HG03571 (cell line): ENCODE results near the gene CCDC188.

Source experiments
- ATAC-seq: cut with Tn5 transposase; IDR thresholded peaks from one replicate; pipeline ENCODE4 v1.9.1; 2021; ENCODE audit not compliant: unreplicated experiment

The CCDC188 gene

DNA sequence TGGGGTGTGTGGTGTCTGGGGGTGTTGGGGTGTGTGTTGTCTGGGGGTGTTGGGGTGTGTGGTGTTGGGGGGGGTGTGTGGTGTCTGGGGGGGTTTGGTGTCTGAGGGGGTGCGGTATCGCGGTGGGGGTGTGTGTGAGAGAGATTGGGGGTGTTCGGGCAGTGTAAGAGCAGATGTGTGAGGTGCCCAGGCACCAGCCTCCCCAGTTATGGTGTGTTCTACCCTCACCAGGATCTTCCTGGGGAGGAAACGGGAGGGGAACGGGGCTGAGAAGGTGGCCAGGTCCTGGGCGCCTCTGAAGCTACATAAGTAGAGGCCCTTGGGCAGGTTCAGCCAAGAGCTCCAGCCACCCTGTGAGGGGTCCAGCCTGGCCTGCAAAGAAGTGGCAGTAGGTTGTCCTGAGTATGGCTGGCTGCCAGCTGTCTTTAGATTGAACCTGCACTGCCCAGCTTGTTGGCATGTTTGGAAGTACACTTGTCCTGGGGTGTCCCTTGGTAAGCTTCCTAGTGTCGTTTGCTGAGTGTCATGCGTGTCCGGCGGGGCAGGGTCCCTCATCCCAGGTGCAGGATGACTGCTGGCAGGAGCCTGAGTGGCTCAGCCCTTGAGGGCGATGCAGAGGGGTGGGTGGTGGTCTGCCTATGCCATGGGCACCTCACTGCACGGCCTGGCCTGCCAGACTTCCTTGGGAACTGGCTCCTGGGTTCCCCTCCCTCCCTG lies 27.3 kb downstream of the CCDC188 start:
- no peak for ATAC-seq

DNA sequence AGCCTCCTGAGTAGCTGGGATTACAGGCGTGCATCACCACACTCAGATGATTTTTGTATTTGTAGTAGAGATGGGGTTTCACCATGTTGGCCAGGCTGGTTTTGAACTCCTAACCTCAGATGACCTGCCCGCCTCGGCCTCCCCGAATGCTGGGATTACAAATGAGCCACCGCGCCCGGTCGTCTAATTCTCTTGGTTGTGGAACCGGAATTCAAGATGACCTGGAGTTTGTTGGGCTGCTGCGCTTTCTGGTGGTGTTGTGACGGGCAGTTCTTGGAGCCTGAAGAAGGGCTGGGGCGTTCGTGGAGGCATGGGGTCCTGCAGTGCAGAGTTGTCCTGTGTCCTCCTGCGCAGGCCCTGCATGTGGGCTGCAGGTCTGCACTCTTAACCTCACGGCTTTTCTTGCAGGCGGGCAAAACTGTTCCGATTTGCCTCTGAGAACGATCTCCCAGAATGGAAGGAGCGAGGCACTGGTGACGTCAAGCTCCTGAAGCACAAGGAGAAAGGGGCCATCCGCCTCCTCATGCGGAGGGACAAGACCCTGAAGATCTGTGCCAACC lies 28.9 kb downstream of the CCDC188 start:
- no peak for ATAC-seq

DNA sequence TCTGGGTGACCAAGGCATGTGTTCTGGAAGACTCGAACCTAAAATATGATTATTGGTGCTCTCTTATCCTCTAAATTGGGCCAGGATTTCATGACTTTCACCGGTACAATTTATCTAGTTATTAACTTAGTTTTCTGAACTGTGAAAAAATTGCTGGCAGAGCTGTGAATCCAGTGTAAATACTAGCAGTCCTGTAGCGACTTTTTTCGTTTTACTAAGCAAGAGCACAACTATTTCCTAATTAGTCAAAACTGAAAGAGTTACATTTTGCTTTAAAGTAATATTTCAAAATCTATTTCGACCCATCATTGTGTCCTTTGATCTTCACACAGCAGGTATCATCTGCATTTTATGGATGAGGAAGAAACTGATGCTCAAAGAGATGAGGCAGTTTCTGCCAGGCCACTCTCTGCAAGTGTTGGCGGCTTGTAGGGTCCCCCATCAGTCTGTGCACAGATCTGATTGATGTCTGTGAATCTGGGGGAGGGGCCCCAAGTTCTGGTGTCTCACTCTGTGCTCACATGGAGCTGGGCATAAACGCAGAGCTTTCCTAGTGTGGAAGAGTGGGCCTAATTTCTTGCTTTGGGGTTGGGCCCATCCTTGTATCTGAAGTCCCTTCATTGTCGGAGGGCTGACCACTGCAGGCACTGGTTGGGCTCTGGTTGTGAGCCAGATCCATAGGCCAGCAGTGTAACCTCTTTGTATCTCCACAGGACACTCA lies 32.4 kb downstream of the CCDC188 start:
- ATAC-seq, result no peak

DNA sequence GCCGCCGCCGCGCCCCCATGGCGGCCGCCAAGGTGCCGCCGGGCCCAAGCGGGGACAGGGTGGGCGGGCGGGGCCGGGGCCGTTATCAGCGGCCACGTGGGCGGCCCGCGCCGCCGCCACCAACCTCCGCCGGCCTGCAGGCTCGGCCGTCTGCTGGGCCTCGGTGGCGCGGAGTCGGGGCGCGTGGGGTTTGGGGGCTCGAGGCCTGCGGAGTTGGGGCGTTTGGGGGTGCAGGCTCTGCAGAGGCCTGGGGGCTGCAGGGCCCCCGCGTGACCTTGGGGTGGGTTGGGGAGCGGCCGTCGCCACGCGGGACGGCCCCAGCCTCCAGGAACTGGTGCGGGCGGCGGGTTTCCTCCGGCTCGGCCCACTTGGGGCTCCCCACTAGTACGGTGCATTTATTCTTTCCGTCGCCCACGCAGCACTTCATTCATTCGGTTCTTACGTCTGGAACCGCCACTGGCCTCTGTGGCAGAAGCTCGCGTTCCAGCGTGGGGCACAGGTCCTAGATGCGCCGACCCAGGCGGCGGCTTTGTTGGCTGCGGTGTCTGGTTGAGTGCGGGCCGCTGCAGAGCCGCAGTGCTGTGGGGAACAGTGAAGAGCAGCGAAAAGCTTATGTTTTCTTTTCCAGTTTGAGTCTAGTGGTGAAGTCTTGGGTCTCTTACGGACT lies 33.1 kb downstream of the CCDC188 start:
- ATAC-seq, result peak; percentile 10

DNA sequence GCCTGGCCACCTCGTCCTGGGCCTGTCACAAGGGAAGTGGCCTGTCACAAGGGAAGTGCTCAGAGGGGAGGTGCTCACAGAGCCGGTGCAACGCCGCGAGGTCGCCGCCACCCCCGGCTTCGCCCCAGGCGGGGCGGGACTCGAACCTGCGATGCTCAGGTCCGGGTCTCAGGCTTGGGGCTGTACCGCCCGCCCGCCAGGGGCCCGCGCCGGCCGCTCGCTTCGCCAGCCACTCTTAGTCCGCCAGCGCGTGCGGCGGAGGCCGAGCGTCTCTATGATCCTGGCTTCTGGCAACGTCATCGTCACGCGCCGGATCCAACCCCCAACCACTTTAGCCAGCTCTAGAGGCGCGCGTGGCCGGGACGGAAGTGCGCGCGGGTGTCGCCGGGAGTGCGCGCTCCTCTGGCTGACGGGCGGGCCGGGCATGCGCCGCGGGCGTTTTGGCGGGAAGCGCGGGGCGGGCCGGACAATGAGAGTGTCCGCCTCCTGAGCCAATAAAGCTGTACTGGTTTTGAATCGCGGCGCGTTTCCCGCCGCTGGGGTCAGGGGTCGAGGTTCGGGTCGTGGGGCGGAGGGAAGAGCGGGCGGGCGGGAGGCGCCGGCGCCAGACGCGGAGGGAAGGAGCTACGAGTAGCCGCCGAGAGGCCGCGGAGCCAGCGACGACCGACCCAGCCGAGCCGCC lies 33.8 kb downstream of the CCDC188 start, which contains the start of gene TRMT2A:
TRMT2A (minus strand) TSS at position 276 of the 682 bp plus-strand sequence. CDS start 320 bp downstream, outside the sequence.
- peak; percentile 72 for ATAC-seq

DNA sequence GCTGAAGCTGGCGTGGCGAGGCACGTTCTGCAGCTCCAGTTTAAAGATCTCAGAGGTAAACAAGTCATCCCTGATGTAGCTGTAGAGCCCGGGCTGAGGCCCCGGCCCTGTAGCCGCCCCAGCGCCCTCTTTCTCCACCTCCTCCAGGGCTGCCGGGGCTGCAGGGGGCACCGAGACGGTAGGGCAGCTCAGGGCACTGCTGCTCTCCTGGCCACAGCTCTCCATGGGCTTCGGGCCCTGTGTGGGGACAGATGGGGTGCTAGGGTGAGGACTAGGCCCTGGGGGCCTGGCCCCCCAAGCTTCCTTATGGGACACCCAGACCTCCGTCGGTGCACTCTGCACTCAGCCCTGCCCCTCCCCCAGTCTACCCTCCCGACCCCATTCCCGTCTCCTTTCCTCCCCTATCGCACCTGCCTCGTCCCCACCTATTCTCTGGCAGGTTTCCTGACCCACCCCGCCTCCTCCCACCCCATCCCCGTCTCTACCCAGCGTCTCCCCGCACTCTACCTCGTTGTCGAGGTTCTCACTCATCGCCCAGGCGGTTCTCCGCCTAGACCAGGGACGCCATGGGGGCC lies 34.4 kb downstream of the CCDC188 start:
- ATAC-seq, result no peak

DNA sequence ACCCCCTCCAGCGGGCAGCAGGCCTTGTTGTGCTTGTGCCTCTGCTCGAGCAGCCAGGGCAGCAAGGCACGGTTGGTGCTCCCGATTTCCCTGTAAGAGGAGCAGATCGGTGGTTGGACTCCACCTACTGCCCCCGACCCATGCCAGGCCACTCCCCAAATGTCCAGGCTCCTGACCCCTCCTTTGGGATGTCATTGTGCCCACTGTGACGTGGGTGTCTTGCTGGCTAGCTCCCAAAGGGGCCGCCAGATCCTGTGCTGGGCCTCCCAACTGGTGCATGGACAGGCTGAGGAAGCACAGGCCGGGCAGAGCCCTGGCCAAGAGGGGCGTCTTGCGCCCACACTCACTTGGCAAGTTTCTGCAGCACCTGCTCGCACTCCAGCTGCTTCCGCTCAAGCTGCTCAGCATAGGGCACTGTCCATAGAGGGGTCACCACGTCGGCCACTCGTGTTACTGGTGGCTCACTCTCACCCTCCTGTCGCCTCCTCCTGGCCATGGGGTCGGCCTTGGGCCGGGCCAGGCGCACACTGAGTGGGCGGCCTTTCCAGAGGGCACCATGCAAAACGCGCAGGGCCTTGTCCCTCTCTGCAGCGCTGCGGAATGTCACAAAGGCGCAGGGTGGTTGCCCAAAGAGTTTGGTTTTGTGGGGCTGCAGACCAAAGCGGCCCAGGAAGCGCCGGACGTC lies 35.0 kb downstream of the CCDC188 start, which contains the start of gene RANBP1:
RANBP1 (plus strand) TSS at position 414 of the 685 bp plus-strand sequence; CDS start at position 495, 81 bp downstream.
- no peak for ATAC-seq

DNA sequence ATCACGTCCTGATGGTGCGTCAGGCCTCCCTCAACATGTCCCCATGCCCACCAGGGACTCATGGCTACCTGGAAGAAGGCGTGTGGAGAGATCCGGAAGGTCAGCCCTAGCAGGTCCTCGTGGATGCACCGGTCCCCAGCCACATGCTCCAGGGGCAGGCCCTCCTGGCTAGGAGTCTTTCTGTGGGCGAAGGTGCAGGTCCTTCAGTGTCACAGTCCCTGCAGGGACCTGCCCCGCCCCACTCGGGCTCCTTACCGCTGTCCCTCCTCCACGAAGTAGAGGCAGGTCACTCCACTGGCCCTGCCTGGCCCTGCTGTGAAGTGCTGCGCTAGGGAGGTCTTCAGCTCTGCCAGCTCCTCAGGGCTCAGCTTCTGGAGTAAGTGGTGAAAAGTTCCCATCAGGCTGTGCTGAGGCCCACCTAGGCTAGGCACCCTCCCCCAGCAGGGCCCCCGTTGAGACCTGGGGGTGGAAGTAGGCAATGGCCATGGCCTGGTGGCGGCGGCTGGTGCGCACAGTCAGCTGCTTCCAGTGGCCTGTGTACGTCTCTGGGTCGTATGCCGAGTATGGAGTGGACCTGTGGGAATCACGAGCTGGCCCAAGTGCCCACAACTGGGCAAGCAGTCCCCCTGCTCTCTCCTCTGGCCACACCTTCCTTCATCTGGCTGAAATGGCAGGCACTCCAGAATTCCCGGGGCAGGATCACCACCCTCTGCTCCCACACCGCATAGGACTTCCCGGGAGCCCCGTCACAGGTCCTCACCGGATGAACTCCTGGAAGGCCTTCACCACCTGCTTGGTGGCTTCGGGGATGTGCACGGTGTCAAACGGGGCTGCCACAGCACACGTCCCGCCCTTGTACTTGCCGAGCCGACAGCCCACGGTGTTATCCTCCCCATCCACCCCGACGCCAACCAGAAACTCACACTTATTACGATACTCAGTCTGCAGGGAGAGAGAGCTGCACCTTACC lies 36.1 kb downstream of the CCDC188 start:
- no peak for ATAC-seq

DNA sequence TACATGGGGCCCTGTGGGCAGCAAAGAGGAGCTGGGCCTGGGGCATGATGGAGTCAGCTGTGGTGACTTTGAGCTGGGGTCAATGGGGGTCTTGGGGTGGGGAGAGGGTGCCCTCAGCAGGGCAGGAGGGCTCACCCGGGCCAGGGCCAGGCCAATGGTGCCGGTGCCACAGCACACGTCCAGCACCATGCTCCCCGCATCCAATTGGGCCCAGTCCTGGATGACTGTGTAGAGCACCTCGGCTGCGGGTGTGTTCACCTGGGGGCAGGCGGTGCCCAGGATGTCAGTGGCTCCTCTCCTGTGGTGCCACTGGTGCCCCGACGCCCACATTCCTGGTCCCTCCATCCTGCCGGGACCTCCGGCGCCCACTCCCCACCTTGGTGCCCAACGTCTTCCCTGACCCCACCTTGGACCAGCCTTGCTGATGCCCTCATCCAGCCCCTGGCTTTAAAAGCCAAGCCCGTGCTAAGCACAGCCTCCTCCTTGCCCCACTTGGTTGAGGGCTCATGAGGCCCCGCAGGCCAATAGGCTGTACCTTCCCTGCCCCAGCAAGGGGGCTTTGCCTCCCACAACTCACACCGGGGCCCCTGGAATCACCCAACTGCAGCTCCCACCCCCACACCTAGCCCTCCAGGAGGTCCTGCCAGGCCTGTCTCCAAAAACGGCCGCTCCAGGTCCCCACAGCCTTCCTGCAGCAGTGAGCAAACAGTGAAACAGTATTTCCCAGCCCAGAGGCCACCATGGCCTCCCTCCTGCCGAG lies 37.1 kb downstream of the CCDC188 start:
- no peak for ATAC-seq

DNA sequence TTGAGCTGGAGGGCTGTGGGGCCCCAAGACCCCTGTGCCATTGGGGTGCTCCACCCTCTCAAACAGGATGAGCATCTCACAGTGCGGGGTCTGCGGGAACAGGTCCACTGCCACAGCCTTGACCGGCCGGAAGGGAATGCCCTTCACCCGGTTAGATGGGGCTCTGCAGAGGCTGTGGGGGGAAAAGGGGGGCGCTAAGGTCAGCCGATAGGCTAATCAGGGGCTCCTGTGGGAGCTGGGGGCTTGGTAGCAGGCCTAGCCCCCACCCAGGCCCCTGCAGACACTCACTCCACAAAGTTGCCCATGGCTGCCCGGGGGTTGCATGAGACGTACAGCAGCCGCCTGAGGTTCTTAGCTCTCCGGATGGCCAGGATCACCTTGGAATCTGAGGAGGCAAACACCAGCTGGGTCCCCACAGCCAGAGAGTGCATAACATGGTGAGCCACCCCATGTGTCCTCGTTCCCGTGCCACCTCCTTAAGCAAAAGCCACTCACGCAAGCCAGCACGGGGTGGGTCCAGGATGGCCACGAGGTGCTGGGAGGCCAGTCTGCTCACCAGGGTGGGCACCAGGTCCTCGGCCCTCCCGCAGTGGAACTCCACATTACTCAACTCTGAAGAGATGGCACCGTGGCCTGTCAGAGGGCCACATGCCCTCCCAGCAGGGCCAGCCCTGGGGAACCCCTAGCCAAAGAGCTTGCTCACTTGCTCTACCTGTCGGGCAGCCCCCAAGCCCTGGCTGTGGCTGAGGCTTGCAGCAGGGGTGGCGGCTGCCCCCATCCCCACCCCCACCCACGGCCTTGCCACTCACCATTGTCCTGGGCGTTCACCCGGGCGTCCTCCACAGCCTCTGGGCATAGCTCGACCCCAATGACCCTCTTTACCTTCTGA lies 38.0 kb downstream of the CCDC188 start:
- ATAC-seq, result no peak

DNA sequence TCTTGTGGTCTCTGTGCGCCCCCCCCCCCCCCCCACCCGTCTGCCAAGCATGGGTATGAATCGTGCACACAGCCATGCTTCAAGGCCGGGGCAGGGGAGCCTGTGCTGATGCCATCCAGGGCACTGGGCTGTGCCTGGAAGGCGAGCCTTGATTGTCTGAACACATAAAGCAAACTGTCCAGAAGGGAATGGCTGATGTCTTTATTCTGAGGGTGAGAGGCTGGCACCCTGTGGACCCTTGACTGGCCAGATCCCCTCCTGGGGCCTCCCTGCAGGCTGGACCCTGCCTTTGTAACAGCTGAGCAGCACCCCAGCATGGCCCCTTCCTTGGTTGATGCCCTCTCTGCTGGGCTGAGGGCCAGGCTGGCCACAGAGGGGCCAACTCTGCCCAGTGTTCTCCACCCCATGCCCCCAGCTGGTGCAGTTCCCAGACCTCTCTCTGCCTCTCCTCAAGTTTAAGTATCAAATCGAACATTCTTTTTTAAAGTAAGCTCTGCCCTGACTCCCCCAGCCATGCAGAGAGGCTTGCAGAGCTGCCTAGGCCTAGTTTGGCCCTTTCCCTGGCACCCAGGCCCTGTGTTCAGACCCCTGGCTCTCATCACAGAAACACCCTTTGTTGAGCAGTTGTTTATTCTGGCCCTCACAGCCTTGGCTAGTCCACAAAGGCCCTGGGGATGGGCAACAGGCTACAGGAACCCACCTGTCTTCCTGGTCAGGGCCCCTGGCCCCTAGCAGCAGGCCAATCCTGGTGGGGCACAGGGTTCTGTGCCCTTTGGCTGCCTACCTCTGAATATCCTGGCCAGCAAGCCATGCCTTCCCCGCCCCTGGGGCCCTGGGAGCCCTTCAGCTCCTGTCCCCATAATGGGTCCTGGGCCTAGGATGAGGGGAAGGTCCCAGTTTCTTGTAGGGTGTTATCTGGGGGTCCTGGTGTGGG lies 38.9 kb downstream of the CCDC188 start:
- no peak for ATAC-seq

DNA sequence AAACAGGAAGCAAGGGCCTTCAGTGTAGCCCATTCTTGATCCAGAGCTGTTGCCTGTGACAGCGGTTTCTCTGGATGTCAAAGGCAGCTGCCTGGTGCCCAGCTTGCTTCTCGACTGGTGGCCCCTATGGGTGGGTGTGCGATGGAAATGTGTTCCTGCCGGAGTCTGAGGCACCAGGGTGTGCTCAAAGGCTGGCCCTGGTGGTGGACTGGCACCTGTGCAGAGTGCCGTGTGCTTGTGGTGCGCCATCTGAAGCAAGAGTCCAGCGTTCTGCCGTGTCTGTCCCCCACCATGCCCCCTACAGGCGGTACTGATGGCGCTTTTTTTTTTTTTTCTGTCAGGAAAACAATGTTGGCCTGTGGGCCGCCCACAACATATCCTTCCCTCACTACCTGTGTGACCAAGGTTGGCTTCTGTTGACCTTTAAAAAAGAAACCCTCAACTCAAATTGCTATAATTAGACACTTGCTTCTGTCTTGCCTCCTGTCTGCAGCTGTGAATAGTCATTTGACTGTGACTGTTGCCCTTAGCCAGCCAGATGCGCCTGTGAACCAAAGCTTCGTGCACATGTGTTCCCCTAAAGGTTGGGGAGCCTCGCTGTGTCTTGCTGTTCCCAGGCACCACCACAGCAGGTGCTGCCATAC lies 39.7 kb downstream of the CCDC188 start:
- ATAC-seq, result no peak

DNA sequence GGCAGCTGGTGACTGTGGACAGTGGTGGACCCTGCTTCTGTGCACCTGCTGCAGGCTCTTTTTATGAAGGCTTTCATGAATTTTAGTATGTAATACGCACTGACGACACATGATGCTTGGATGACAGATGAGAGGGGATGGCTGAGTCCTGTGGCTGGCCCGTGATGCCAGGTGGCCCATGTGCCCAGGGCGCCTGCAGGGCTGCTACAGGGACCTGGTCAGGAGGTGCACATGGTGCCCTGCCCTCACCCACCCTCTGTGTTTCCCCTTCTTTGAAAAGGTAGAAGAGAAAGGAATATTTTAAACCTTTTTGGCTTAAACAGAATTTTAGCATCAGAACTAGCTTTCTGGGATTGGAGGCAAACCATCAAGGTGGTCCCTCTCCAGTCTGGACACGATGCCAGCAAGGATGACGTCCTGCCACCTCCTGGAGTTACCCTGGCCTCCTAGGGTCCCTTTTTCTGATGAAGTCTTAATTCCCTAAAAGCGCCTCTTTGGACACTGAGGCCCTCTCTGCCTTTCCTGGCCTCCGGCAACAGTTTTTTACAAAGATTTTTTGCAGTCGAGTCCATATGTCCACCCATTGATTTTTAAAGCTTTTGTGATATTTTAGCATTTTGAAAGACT lies 40.4 kb downstream of the CCDC188 start:
- no peak for ATAC-seq

DNA sequence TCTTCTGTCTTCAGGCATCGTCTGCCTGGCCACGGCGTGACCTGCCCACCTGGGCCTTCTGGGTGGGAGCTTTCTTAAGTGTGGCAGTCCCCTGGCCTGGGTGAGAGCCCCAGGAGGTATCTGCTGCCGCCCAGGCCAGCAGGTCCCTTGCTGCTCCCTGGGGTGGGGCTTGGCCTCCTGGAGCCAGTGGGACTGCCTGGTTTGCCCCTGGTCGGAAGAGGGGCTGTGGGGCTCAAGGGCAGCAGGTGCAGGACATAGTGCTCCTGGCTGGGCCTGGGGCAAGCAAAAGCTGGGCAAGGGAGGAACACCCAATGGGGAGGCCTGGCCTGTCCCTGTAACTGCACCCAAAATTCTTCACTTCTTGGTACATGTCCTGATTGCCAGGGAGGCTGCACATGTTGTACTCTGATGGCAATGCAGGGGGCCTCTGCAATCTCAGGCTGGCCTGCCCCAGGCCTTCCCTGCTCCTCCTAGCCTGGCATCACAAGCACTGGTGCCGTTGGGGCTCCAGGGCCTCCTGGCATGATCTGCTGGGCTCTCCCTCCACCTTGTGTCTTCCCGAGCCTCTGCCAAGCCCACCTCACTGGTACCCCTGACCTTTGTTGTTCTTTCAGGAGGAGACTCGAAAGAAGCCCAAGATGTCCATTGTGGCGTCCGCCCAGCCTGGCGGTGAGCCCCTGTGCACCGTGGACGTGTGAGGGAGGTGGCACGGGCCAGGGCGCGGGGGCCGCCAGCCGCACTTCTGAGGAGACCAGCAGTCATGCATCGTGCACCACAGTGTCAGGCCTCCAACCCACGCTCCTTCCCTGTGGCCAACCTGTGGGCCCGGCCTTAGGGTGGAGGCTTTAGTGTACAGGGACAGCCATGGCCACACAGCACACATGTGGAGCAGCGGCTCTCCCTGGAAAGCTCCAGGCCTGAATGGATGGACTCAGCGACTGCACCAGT lies 41.2 kb downstream of the CCDC188 start:
- ATAC-seq, result no peak
